AG08395 (cell line): ENCODE results near the gene ALDH3B1.

ENCODE experiments used
- DNase-seq: peaks from one replicate; pipeline ENCODE4 v3.0.0; 2012; ENCODE audit warnings: mixed read lengths, low spot score

ALDH3B1 gene

GRCh38 chr11:68071281-68072048 lies 61.3 kb downstream of the ALDH3B1 start:
- DNase-seq = no peak

- no peak for DNase-seq
Measured at GRCh38 chr11:68074584-68075352, 64.6 kb downstream of the ALDH3B1 start.

GRCh38 chr11:68076371-68077042 lies 66.4 kb downstream of the ALDH3B1 start:
- no peak for DNase-seq

GRCh38 chr11:68077617-68078582 lies 67.8 kb downstream of the ALDH3B1 start:
- DNase-seq = no peak
